ENCODE data around the gene SNAI3.

GRCh38 chr16:88650749-88651275 lies 35.5 kb downstream of the SNAI3 start, which contains the start of gene CYBA:
- TF ChIP-seq CTCF (IDR thresholded peaks at IDR 0.05) (no peak), POLR2A (IDR thresholded peaks at IDR 0.05) (peak in 1 of 2 donors; percentile 30)

Measured in heart left ventricle (tissue), 13 donors.